Measurements from ENCODE around the gene TESK1.

Gene TESK1, protein sequence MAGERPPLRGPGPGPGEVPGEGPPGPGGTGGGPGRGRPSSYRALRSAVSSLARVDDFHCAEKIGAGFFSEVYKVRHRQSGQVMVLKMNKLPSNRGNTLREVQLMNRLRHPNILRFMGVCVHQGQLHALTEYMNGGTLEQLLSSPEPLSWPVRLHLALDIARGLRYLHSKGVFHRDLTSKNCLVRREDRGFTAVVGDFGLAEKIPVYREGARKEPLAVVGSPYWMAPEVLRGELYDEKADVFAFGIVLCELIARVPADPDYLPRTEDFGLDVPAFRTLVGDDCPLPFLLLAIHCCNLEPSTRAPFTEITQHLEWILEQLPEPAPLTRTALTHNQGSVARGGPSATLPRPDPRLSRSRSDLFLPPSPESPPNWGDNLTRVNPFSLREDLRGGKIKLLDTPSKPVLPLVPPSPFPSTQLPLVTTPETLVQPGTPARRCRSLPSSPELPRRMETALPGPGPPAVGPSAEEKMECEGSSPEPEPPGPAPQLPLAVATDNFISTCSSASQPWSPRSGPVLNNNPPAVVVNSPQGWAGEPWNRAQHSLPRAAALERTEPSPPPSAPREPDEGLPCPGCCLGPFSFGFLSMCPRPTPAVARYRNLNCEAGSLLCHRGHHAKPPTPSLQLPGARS

DNA sequence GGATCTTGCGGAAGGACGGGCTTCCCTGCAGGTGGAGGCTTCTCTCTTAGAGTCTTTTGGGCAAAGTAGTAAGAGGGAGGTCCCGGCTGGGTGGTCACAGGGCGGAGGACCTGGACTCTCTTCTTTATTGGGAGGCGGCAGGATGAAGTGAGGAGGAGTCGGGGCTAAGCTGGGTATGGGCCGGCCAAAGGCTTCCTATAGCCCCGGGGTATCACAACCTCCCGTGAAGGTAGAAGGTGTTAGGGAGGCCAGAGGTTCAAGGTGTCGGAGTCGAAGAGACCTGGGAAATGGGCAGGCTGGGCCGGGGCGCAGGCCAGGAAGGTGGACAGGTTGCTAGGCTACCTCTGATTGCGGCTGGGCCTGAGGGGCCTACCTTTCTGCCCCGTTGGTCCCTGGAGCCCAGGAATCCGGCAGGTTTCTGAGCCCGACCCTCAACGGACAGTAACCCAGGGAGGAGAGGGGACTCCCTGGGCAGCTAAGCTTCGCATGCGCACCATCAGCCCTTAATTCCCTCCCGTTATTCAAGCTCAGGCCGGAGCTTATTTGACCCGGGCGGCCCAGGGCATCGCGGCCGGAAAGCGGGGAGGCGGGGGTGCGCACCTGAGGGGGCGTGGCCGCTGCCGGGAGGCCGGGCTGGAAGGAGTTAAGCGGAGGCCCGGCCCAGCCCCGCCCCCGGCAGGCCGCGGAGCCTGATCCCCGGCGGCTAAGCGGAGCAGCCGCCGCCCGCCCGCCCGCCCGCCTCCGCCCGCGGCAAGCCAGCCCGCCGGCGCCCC lies at the start of gene TESK1:
Gene TESK1, plus strand, starts transcription at position 685 of the 773 bp plus-strand sequence. CDS start 358 bp downstream, outside the sequence.
- DNase-seq = peak; percentile 51

GRCh38 chr9:35555881-35556280 lies 49.2 kb upstream of the TESK1 start:
- DNase-seq = no peak

GRCh38 chr9:35556776-35557175 lies 48.3 kb upstream of the TESK1 start:
- DNase-seq = no peak

GRCh38 chr9:35557320-35557719 lies 47.7 kb upstream of the TESK1 start:
- no peak for DNase-seq

DNA sequence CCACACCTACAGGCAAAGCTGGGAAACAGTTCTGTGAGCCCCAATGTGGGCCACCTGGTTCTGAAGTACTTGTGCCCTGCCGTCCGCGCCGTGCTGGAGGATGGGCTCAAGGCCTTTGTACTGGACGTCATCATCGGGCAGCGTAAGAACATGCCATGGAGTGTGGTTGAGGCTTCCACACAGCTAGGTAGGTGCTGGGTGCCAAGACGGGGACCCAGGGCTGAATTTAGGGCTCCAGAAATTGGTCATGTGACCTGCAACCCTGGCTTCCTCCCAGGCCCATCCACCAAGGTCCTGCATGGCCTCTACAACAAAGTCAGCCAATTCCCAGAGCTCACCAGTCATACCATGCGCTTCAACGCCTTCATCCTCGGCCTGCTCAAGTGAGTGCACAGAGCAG lies 46.9 kb upstream of the TESK1 start:
- DNase-seq = no peak

GRCh38 chr9:35559792-35560530 lies 45.1 kb upstream of the TESK1 start:
- no peak for DNase-seq

DNA sequence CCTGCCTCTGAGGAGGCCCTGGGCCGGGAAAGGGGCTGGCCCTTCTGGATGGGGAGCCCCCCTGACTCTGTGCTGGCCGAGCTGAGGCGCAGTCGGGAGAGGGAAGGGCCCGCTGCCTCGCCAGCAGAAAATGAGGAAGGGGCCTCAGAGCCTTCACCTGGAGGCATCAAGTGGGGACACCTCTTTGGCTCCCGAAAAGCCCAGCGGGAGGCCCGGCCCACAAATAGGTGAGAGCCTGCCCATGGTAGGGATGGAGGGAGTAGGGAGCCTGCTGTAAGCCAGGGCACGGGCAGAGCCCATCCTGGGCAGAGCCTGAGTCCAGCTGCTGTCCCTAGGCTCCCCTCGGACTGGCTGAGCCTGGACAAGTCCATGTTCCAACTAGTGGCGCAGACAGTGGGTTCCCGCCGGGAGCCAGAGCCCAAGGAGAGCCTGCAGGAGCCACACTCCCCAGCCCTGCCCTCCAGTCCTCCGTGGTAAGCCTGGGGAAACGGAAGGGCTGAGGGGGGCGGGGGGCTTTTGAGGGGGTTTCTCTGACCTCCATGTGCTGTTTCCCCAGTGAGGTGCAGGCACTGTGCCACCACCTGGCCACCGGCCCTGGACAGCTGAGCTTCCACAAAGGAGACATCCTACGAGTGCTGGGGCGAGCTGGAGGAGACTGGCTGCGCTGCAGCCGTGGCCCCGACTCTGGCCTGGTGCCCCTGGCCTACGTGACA lies 44.3 kb upstream of the TESK1 start:
- DNase-seq = no peak

- no peak for DNase-seq
These were observed 43.4 kb upstream of the TESK1 start for GRCh38 chr9:35561468-35562261.

DNA sequence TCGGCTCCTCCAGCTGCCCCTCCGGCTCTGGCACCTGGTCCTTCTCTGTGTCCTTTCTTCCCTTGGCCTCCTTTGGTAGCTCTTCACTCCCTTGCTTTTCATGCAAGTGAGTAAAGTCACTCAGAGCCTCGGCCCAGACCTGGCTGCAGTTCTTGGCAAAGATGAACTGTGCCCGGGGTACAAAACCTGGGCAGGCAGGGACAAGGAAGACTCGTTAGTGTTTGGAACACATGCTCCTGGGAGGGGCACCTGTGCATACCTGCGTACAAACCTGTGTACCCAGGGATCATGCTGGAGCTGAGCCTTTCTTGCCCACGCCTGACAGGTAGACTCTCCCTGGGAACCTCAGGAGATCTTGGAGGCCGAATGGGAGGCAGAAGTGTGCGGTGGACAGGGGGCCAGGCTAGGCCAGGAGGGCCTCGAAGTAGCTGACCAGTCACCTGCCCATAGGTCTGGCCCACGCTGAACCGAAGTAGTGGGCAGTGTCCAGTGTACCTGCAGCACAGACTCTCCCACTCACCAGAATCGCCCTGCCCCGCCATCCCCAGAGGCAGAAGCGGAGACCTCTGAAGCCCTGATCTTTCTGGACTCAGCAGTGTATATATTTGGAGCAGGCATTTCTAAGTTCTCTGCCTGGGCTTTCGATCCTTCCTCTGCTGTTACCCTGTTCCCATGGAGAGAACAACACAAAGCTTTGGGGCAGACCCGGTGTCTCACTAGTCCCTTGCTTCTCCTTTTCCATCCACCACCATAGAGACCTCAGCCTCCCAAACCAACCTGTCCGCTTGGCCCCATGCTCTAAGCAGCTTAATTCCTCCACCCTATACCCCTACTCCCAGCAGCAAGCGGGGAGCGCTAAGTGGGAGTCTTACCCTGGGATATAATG lies 41.9 kb upstream of the TESK1 start:
- DNase-seq = no peak

- no peak for DNase-seq
These were observed 41.3 kb upstream of the TESK1 start for GRCh38 chr9:35563791-35564197.

- no peak for DNase-seq
These were observed 40.4 kb upstream of the TESK1 start for GRCh38 chr9:35564658-35565061.

DNA sequence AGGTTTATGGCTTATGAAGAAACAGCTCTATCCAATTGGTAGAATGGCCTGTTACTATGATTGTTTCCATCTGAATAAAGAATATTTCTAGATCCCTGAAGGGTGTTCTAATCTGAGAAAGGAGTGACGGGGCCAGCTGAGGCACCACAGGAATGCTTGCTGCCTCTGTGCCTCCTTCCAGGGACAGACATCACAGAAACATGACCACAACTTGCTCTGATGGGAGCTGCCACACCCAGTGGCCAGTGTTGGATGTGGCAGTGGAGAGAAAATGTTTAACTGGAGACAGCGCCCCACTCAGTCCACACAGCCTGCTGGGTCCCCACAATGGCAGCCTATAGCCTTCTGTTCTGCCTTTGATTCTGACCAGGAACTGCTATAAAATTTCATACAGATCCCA lies 38.6 kb upstream of the TESK1 start:
- DNase-seq = no peak

DNA sequence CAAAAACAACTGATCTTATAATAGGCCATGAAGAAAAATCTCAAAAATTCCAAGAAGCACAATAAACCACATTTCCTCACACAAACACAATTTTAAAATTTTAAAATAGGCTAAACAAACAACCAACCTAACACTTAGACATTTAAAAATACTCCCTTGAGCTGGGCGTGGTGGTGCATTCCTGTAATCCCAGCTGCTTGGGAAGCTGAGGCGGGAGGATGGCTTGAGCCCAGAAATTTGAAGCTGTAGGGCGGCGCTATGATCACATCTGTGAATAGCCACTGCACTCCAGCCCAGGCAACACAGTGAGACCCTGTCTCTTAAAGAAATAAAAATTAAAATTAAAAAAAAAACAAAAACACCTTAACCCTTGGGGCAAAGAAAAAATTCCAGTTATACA lies 36.9 kb upstream of the TESK1 start:
- no peak for DNase-seq

DNA sequence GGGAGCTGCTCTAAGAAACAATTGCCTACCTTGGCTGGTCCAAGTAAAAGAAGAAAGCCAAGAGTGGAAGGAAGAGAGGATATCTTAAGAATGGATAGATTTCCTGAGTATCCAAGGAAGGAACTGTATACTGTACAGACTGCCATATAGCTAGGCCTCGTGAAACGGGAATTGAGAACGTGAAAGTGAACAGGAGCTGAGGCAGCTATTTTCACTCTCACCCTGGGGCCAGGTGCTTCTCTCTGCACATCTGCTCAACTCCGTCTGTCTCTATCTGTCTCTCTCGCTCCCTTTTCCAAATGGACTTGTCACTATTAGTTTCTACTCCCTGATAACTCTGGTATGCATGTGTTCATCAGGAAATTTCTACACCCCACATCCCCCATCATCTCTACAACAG lies 35.9 kb upstream of the TESK1 start:
- no peak for DNase-seq

DNA sequence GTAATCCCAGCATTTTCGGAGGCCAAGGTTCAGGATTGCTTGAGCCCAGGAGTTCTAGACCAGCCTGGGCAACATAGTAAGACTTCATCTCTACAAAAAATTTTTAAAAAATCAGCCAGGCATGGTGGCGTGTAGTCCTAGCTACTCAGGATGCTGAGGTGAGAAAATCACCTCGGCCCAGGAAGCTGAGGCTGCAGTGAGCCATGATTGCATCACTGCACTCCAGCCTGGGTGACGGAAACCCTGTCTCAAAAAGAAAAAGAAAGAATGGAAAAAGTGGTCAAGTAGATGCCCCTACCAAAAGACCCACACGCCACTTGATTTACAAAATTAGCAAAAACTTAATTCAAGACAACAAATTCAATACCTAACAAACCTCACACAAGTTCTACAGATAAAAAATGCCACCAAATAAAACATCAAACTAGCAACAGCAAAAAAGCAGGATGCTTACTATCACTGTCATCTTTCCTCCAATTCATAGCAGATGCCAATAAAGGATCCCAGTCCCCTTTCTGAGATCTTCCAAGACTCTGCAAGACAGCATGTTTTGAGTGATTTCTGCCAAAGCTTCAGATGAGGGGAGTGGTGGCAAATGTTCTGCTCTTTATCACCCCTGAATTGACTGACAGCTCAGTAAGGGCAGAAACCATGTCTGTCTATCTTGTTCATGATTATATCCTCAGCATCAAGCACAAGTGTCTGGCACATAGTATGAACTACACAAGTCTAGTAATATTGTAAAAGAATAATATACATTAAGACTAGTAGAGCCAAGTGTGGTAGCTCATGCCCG lies 34.2 kb upstream of the TESK1 start:
- no peak for DNase-seq

GRCh38 chr9:35574578-35575122 lies 30.4 kb upstream of the TESK1 start:
- no peak for DNase-seq

DNA sequence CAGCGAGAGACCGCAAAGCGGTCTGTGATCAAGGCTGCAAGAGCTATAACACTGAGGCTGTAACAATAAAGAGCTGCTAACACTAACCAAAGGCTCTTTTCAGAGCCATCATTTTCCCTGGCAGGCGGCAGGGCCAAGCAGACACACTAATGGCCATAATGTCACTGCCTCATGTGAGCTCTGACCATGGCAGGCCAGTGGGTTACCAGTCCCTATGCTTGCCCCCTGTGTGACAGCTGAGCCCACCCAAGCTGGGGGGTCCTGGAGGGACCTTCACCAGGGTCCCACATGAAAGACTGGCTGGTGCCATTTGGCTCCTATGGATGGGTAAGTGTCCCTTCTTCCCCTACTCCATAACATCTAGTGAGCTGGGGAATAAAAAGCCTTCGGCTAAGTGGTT lies 29.6 kb upstream of the TESK1 start:
- DNase-seq = no peak

GRCh38 chr9:35577486-35577885 lies 27.6 kb upstream of the TESK1 start:
- DNase-seq = no peak

DNA sequence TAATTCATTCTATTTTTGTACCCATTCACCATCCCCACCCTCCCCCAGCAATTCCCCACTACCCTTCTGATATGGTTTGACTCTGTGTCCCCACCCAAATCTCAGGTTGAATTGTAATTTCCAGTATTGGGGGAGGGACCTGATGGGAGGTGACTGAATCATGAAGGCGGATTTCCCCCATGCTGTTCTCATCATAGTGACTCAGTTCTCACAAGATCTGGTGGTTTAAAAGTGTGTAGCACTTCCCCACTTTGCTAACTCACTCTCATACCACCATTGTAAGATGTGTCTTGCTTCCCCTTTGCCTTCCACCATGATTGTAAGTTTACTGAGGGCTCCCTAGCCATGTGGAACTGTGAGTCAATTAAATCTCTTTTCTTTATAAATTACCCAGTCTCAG lies 25.9 kb upstream of the TESK1 start:
- DNase-seq = no peak
